ENCODE measurements around the gene KLRD1.

KLRD1 gene

GRCh38 chr12:10301103-10301502 lies 6.6 kb upstream of the KLRD1 start:
- CTCF ChIA-PET: no interaction called here
- TF ChIP-seq PKNOX1 (IDR thresholded peaks at IDR 0.05) (no peak), SUZ12 (IDR thresholded peaks at IDR 0.05) (no peak), ZNF384 (IDR thresholded peaks at IDR 0.05) (no peak), FOXM1 (IDR thresholded peaks at IDR 0.05; ENCODE audit: borderline replicate concordance) (no peak), FOXA1 (IDR thresholded peaks at IDR 0.05) (no peak), ARNT (IDR thresholded peaks at IDR 0.05) (no peak), ELF4 (IDR thresholded peaks at IDR 0.05) (no peak), LEF1 (IDR thresholded peaks at IDR 0.05; ENCODE audit: borderline replicate concordance) (no peak), HDGF (IDR thresholded peaks at IDR 0.05; ENCODE audit: borderline replicate concordance) (no peak), SP1 (IDR thresholded peaks at IDR 0.05) (no peak), CTBP1 (IDR thresholded peaks at IDR 0.05; ENCODE audit: borderline replicate concordance) (no peak), NFRKB (IDR thresholded peaks at IDR 0.05) (no peak), L3MBTL2 (conservative IDR thresholded peaks at IDR 0.05) (no peak), FOXK2 (IDR thresholded peaks at IDR 0.05) (no peak), TARDBP (IDR thresholded peaks at IDR 0.05) (no peak), BHLHE40 (IDR thresholded peaks at IDR 0.05; ENCODE audit: borderline replicate concordance) (no peak)
- POLR2A ChIA-PET: no interaction called here
- no peak for DNase-seq (ENCODE audit: extremely low spot score)

DNA sequence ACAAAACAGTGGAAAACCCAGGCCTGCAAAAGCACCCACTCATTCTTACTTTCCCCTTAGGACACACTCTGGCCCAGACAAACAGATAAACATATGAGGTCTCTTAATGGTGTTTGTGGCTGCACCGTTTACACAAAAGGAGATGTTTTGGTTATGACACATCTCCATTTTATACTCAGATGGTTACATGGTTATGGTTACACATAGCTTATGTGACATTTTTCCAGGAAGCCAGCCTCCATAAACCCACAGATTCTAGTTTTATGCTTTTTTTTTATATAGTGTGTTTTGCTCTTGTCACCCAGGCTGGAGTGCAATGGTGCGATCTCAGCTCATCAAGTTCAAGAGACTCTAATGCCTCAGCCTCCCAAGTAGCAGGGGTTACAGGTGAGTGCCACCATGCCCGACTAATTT lies 3.5 kb upstream of the KLRD1 start:
- ChIA-PET CTCF (no interaction called here), POLR2A (no interaction called here)
- no peak for DNase-seq (ENCODE audit: extremely low spot score)
- no peak for TF ChIP-seq PKNOX1 (IDR thresholded peaks at IDR 0.05)
- no peak for TF ChIP-seq L3MBTL2 (conservative IDR thresholded peaks at IDR 0.05)
- TF ChIP-seq ARNT (IDR thresholded peaks at IDR 0.05): no peak
- TF ChIP-seq BHLHE40 (IDR thresholded peaks at IDR 0.05; ENCODE audit: borderline replicate concordance): no peak
- TF ChIP-seq ELF4 (IDR thresholded peaks at IDR 0.05): no peak
- no peak for TF ChIP-seq ZNF384 (IDR thresholded peaks at IDR 0.05)
- no peak for TF ChIP-seq FOXK2 (IDR thresholded peaks at IDR 0.05)
- TF ChIP-seq LEF1 (IDR thresholded peaks at IDR 0.05; ENCODE audit: borderline replicate concordance): no peak
- no peak for TF ChIP-seq SUZ12 (IDR thresholded peaks at IDR 0.05)
- no peak for TF ChIP-seq FOXM1 (IDR thresholded peaks at IDR 0.05; ENCODE audit: borderline replicate concordance)
- TF ChIP-seq SP1 (IDR thresholded peaks at IDR 0.05): no peak
- no peak for TF ChIP-seq HDGF (IDR thresholded peaks at IDR 0.05; ENCODE audit: borderline replicate concordance)
- no peak for TF ChIP-seq NFRKB (IDR thresholded peaks at IDR 0.05)
- no peak for TF ChIP-seq TARDBP (IDR thresholded peaks at IDR 0.05)
- no peak for TF ChIP-seq FOXA1 (IDR thresholded peaks at IDR 0.05)
- TF ChIP-seq CTBP1 (IDR thresholded peaks at IDR 0.05; ENCODE audit: borderline replicate concordance): no peak

DNA sequence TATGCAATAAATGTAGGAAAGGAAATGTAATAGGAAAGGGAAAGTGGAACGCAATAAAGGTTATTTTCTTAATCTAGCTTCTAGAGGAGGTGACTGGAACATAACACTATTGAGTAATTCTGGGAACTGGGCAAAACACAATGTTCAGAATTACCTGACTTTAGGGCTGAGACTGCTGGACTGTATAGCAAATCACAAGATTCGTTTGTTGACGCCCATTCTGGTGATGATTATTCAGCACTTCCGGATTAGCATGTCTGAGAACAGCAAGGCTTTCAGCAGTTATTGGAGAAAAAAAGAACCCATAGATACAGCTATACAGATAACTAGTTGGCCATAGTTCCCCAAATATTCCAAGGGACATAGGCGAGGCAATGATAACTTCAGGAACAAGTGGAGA lies 2.3 kb upstream of the KLRD1 start:
- CTCF ChIA-PET: no interaction called here
- no peak for TF ChIP-seq CTBP1 (IDR thresholded peaks at IDR 0.05; ENCODE audit: borderline replicate concordance)
- no peak for TF ChIP-seq BHLHE40 (IDR thresholded peaks at IDR 0.05; ENCODE audit: borderline replicate concordance)
- no peak for TF ChIP-seq SP1 (IDR thresholded peaks at IDR 0.05)
- TF ChIP-seq ELF4 (IDR thresholded peaks at IDR 0.05): no peak
- TF ChIP-seq L3MBTL2 (conservative IDR thresholded peaks at IDR 0.05): no peak
- no peak for TF ChIP-seq ZNF384 (IDR thresholded peaks at IDR 0.05)
- POLR2A ChIA-PET: no interaction called here
- no peak for DNase-seq (ENCODE audit: extremely low spot score)

- TF ChIP-seq LEF1 (IDR thresholded peaks at IDR 0.05; ENCODE audit: borderline replicate concordance) (no peak), SP1 (IDR thresholded peaks at IDR 0.05) (no peak), ZNF384 (IDR thresholded peaks at IDR 0.05) (no peak), HDGF (IDR thresholded peaks at IDR 0.05; ENCODE audit: borderline replicate concordance) (no peak), TARDBP (IDR thresholded peaks at IDR 0.05) (no peak), NFRKB (IDR thresholded peaks at IDR 0.05) (no peak), BHLHE40 (IDR thresholded peaks at IDR 0.05; ENCODE audit: borderline replicate concordance) (no peak), CTBP1 (IDR thresholded peaks at IDR 0.05; ENCODE audit: borderline replicate concordance) (no peak), ARNT (IDR thresholded peaks at IDR 0.05) (no peak), SUZ12 (IDR thresholded peaks at IDR 0.05) (no peak), FOXK2 (IDR thresholded peaks at IDR 0.05) (no peak), ELF4 (IDR thresholded peaks at IDR 0.05) (no peak), FOXA1 (IDR thresholded peaks at IDR 0.05) (no peak), PKNOX1 (IDR thresholded peaks at IDR 0.05) (no peak), FOXM1 (IDR thresholded peaks at IDR 0.05; ENCODE audit: borderline replicate concordance) (no peak), L3MBTL2 (conservative IDR thresholded peaks at IDR 0.05) (no peak)
- DNase-seq (ENCODE audit: extremely low spot score): no peak
- ChIA-PET POLR2A (no interaction called here), CTCF (no interaction called here)
Measured at GRCh38 chr12:10310926-10311720, 3.5 kb downstream of the KLRD1 start.

- no peak for TF ChIP-seq ARNT (IDR thresholded peaks at IDR 0.05)
- TF ChIP-seq NFRKB (IDR thresholded peaks at IDR 0.05): no peak
- no peak for TF ChIP-seq L3MBTL2 (conservative IDR thresholded peaks at IDR 0.05)
- no peak for TF ChIP-seq ZNF384 (IDR thresholded peaks at IDR 0.05)
- no peak for TF ChIP-seq PKNOX1 (IDR thresholded peaks at IDR 0.05)
- TF ChIP-seq SUZ12 (IDR thresholded peaks at IDR 0.05): no peak
- TF ChIP-seq FOXA1 (IDR thresholded peaks at IDR 0.05): no peak
- no peak for TF ChIP-seq TARDBP (IDR thresholded peaks at IDR 0.05)
- TF ChIP-seq BHLHE40 (IDR thresholded peaks at IDR 0.05; ENCODE audit: borderline replicate concordance): no peak
- TF ChIP-seq SP1 (IDR thresholded peaks at IDR 0.05): no peak
- no peak for TF ChIP-seq FOXK2 (IDR thresholded peaks at IDR 0.05)
- TF ChIP-seq HDGF (IDR thresholded peaks at IDR 0.05; ENCODE audit: borderline replicate concordance): no peak
- no peak for TF ChIP-seq FOXM1 (IDR thresholded peaks at IDR 0.05; ENCODE audit: borderline replicate concordance)
- TF ChIP-seq ELF4 (IDR thresholded peaks at IDR 0.05): no peak
- no peak for TF ChIP-seq CTBP1 (IDR thresholded peaks at IDR 0.05; ENCODE audit: borderline replicate concordance)
- TF ChIP-seq LEF1 (IDR thresholded peaks at IDR 0.05; ENCODE audit: borderline replicate concordance): no peak
- POLR2A ChIA-PET: no interaction called here
- DNase-seq (ENCODE audit: extremely low spot score): no peak
- CTCF ChIA-PET: no interaction called here
Measured at GRCh38 chr12:10319388-10319787, 11.7 kb downstream of the KLRD1 start.

Data from HEK293T (cell line).